GM10266 (cell line): ENCODE data around the gene GOLPH3L.
"Not testable (repeated sequence)": the region's sequence is repeated elsewhere in the genome, so short reads cannot be mapped to it uniquely, and the experiment has no call there.

Source experiments
- DNase-seq: peaks from one replicate; pipeline ENCODE4 v3.0.0; 2012; ENCODE audit errors: extremely low spot score
- CTCF ChIP-seq: IDR thresholded peaks from 2 replicates; pipeline ENCODE4 v1.5.1; 2012; ENCODE audit warnings: mild to moderate bottlenecking, low read depth; ENCODE audit not compliant: control insufficient read depth, insufficient read depth; ENCODE audit errors: missing control alignments

The GOLPH3L gene

GRCh38 chr1:150660584-150660983, 36.4 kb downstream of the GOLPH3L start:
- TF ChIP-seq CTCF, result no peak
- no peak for DNase-seq

- DNase-seq, result not testable (repeated sequence)
These were observed 39.9 kb downstream of the GOLPH3L start for GRCh38 chr1:150657064-150657463.

GRCh38 chr1:150654635-150655034, 42.3 kb downstream of the GOLPH3L start:
- DNase-seq, result not testable (repeated sequence)

GRCh38 chr1:150650193-150650592, 46.8 kb downstream of the GOLPH3L start:
- TF ChIP-seq CTCF, result no peak
- no peak for DNase-seq

- no peak for DNase-seq
- no peak for TF ChIP-seq CTCF
These were observed 47.4 kb downstream of the GOLPH3L start for GRCh38 chr1:150649441-150650075.

- no peak for TF ChIP-seq CTCF
- no peak for DNase-seq
These were observed 54.7 kb downstream of the GOLPH3L start for GRCh38 chr1:150642296-150642695.

GRCh38 chr1:150641126-150641815, 55.7 kb downstream of the GOLPH3L start:
- not testable (repeated sequence) for DNase-seq

- DNase-seq, result not testable (repeated sequence)
These were observed 58.5 kb downstream of the GOLPH3L start for GRCh38 chr1:150638430-150638829.

- DNase-seq, result not testable (repeated sequence)
These were observed 61.9 kb downstream of the GOLPH3L start for GRCh38 chr1:150634839-150635622.

- peak; percentile 86 for DNase-seq
- TF ChIP-seq CTCF, result no peak
These were observed 67.6 kb downstream of the GOLPH3L start, which contains the start of gene ENSA for GRCh38 chr1:150629115-150629928. ENSA (minus strand) TSS chr1:150629612; CDS start chr1:150629470, 142 bp downstream.
